H9 (cell line): ENCODE results near the gene OLFM1. TPM values are rescaled to one million over a fixed set of nuclear protein-coding genes. Genes with fewer than 3 reads are reported as not detected.

Source experiments
- DNase-seq: peaks from one replicate; pipeline ENCODE4 v3.0.0-alpha.2; 2017
- H2AFZ ChIP-seq: one replicate; pipeline ENCODE4 v1.6.1; 2013; ENCODE audit warnings: mild to moderate bottlenecking, low read length, control low read depth, moderate library complexity
- H2AK5ac ChIP-seq: 2 replicates; pipeline ENCODE4 v1.6.1; 2013; ENCODE audit warnings: low read length, control low read depth, mixed read lengths; ENCODE audit not compliant: insufficient read length
- H2BK120ac ChIP-seq: one replicate; pipeline ENCODE4 v1.6.1; 2013; ENCODE audit warnings: low read depth, mild to moderate bottlenecking, low read length, control low read depth, inconsistent platforms; ENCODE audit not compliant: poor library complexity, severe bottlenecking
- H2BK12ac ChIP-seq: 2 replicates; pipeline ENCODE4 v1.6.1; 2013; ENCODE audit warnings: low read length, control low read depth, mixed read lengths, low read depth; ENCODE audit not compliant: insufficient read length
- H2BK15ac ChIP-seq: 2 replicates; pipeline ENCODE4 v1.6.1; 2013; ENCODE audit warnings: low read depth, low read length, control low read depth
- H2BK20ac ChIP-seq: one replicate; pipeline ENCODE4 v1.6.1; 2013; ENCODE audit warnings: low read depth, mild to moderate bottlenecking, low read length, control low read depth, inconsistent platforms; ENCODE audit not compliant: poor library complexity, severe bottlenecking
- H2BK5ac ChIP-seq: 2 replicates; pipeline ENCODE4 v1.6.1; 2013; ENCODE audit warnings: low read length, control low read depth, mixed read lengths; ENCODE audit not compliant: insufficient read length
- H3K14ac ChIP-seq: 2 replicates; pipeline ENCODE4 v1.6.1; 2013; ENCODE audit warnings: low read length, control low read depth; ENCODE audit not compliant: insufficient read depth
- H3K18ac ChIP-seq: 2 replicates; pipeline ENCODE4 v1.6.1; 2013; ENCODE audit warnings: low read depth, mild to moderate bottlenecking, mixed read lengths, low read length, control low read depth; ENCODE audit not compliant: insufficient read length
- H3K23ac ChIP-seq: 2 replicates; pipeline ENCODE4 v1.6.1; 2013; ENCODE audit warnings: low read length, control low read depth, mixed read lengths, low read depth; ENCODE audit not compliant: insufficient read length
- H3K23me2 ChIP-seq: 2 replicates; pipeline ENCODE4 v1.6.1; 2013; ENCODE audit warnings: low read depth, mild to moderate bottlenecking, mixed read lengths, low read length, control low read depth; ENCODE audit not compliant: insufficient read length, poor library complexity, severe bottlenecking
- H3K27ac ChIP-seq: 2 replicates; pipeline ENCODE4 v1.5.1; 2013; ENCODE audit warnings: low read length, control low read depth, mixed read lengths, low read depth; ENCODE audit not compliant: insufficient read length
- H3K27me3 ChIP-seq: 2 replicates; pipeline ENCODE4 v1.6.1; 2013; ENCODE audit warnings: low read length, control low read depth, inconsistent platforms; ENCODE audit not compliant: insufficient read depth
- H3K4ac ChIP-seq: 2 replicates; pipeline ENCODE4 v1.6.1; 2013; ENCODE audit warnings: low read depth, mild to moderate bottlenecking, control low read depth, inconsistent platforms, low read length, moderate library complexity
- H3K4me1 ChIP-seq: 2 replicates; pipeline ENCODE4 v1.6.1; 2013; ENCODE audit warnings: low read length, control low read depth, inconsistent platforms; ENCODE audit not compliant: insufficient read depth
- H3K4me2 ChIP-seq: 2 replicates; pipeline ENCODE4 v1.6.1; 2013; ENCODE audit warnings: low read length, control low read depth, mixed read lengths; ENCODE audit not compliant: insufficient read length, insufficient read depth
- H3K56ac ChIP-seq: 2 replicates; pipeline ENCODE4 v1.6.1; 2013; ENCODE audit warnings: low read depth, mild to moderate bottlenecking, mixed read lengths, low read length, control low read depth; ENCODE audit not compliant: insufficient read length
- H3K79me1 ChIP-seq: 2 replicates; pipeline ENCODE4 v1.6.1; 2013; ENCODE audit warnings: low read depth, mild to moderate bottlenecking, moderate library complexity, low read length, control low read depth, inconsistent platforms; ENCODE audit not compliant: insufficient read depth, poor library complexity, severe bottlenecking
- H3K79me2 ChIP-seq: 2 replicates; pipeline ENCODE4 v1.6.1; 2013; ENCODE audit warnings: low read length, control low read depth, inconsistent platforms; ENCODE audit not compliant: insufficient read depth
- H3K9ac ChIP-seq: 2 replicates; pipeline ENCODE4 v1.6.1; 2013; ENCODE audit warnings: low read length, control low read depth, mixed read lengths; ENCODE audit not compliant: insufficient read length; ENCODE audit errors: extremely low read depth
- H3K9me3 ChIP-seq: one replicate; pipeline ENCODE4 v1.6.1; 2013; ENCODE audit warnings: low read depth, low read length, inconsistent platforms; ENCODE audit not compliant: control insufficient read depth
- H3T11ph ChIP-seq: one replicate; pipeline ENCODE4 v1.6.1; 2013; ENCODE audit warnings: mild to moderate bottlenecking, low read length, control low read depth, inconsistent platforms
- H4K20me1 ChIP-seq: one replicate; pipeline ENCODE4 v1.6.1; 2013; ENCODE audit not compliant: control insufficient read depth, insufficient read length, insufficient read depth
- H4K5ac ChIP-seq: 2 replicates; pipeline ENCODE4 v1.6.1; 2013; ENCODE audit warnings: low read depth, mild to moderate bottlenecking, mixed read lengths, low read length, control low read depth; ENCODE audit not compliant: insufficient read length
- H4K8ac ChIP-seq: replicated peaks from 2 replicates; pipeline ENCODE4 v1.6.1; 2013; ENCODE audit warnings: low read length, control low read depth, mixed read lengths, low read depth; ENCODE audit not compliant: insufficient read length
- H4K91ac ChIP-seq: 2 replicates; pipeline ENCODE4 v1.6.1; 2013; ENCODE audit warnings: low read depth, mild to moderate bottlenecking, moderate library complexity, mixed read lengths, low read length, control low read depth; ENCODE audit not compliant: insufficient read length
- H3K27ac Mint-ChIP-seq, 3 experiments: 2 replicates in 2 of 3; 3 replicates in 1 of 3; pipeline ENCODE4 v1.8.0; 2020 to 2021; ENCODE audit warnings: mixed read lengths in 3 of 3, mild to moderate bottlenecking in 1 of 3, moderate library complexity in 1 of 3
- H3K27me3 Mint-ChIP-seq: 2 replicates; pipeline ENCODE4 v1.8.0; 2021; ENCODE audit warnings: low read depth, mild to moderate bottlenecking, moderate library complexity, mixed read lengths
- H3K36me3 Mint-ChIP-seq, 3 experiments: 2 replicates in 2 of 3; 3 replicates in 1 of 3; pipeline ENCODE4 v1.8.0; 2020 to 2021; ENCODE audit warnings: low read depth in 3 of 3, mixed read lengths in 3 of 3; ENCODE audit not compliant: insufficient read depth in 1 of 3
- H3K4me1 Mint-ChIP-seq, 2 experiments: 2 replicates each; pipeline ENCODE4 v1.8.0; 2020; ENCODE audit warnings: mixed read lengths in 2 of 2
- H3K4me3 Mint-ChIP-seq, 2 experiments: 2 replicates in 1 of 2; 3 replicates in 1 of 2; pipeline ENCODE4 v1.8.0; 2020 to 2021; ENCODE audit warnings: mild to moderate bottlenecking in 2 of 2, mixed read lengths in 2 of 2, moderate library complexity in 1 of 2
- H3K9me3 Mint-ChIP-seq, 2 experiments: 2 replicates in 1 of 2; 3 replicates in 1 of 2; pipeline ENCODE4 v1.8.0; 2020; ENCODE audit warnings: mild to moderate bottlenecking in 2 of 2, mixed read lengths in 2 of 2, moderate library complexity in 1 of 2
- CTCF ChIP-seq: fragments of 200-600 bp; sonication (generic); conservative IDR thresholded peaks from 3 replicates; pipeline ENCODE4 v1.8.0; 2021; ENCODE audit warnings: antibody characterized with exemption, mild to moderate bottlenecking
- WGBS: extraction: QIAGEN DNeasy Blood & Tissue Kit; methylation state at CpG from one replicate; pipeline ENCODE4 v1.1.7; 2013; ENCODE audit warnings: missing lambda C conversion rate, low lambda C conversion rate, mixed read lengths; ENCODE audit not compliant: insufficient read length; ENCODE audit errors: extremely low coverage; 5-methylcytosine and 5-hydroxymethylcytosine counted together
- total RNA-seq: library from RNA; stranded (reverse); gene quantifications from 2 replicates; pipeline ENCODE4 v1.2.1, GENCODE V29; 2021

The OLFM1 gene
- total RNA-seq, 1 experiment from 2014 or later = 34.1 TPM

DNA sequence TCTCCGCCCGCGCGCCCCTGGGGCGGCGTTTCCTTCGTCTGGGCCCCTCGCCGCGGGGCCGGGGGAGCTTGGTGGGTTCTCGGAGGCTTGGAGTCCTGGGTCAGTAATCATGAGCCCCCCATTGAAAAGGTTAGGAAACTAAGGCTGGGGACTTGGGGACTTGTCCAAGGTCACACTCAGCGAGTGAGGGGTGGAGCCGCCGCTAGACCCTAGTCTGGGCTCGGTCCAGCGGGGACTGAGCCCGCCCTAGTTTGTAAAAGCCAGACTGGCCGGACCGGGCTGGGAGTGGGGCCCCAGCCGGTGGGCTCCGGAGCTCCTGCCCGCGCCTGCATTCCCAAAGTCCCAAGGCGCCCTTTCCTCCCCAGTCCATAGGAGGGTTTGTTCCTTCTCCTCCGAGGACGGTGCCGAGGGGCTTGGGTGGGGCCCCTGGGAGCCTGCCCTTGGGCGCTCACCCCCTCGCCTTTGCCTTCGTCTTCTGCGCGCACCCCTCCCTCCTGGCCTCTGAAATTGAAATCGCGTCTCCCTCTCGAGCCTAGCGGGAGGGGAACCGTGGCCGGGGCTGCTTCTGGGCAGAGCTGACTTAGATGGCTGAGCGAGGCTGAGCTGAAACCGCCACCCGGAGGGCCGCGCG, 995 bp downstream of the OLFM1 start:
- DNase-seq = no peak
- H3K4me2 ChIP-seq = peak overlapping the region; percentile 72

More for the DNA sequence above, 995 bp downstream of the OLFM1 start:
- Histone ChIP-seq H3K18ac (no peak overlapping the region), H4K20me1 (no peaks in the 10 kb centered on the region), H2BK12ac (no peak overlapping the region), H3K4ac (no peak overlapping the region), H3K4me1 (no peaks in the 10 kb centered on the region; the same call in 1 of the 2 replicates), H3K56ac (no peak overlapping the region), H3K79me1 (no peaks in the 10 kb centered on the region), H2BK5ac (no peak overlapping the region), H3K27me3 (peaks cover 2% of the 10 kb centered on the region; the same call in 1 of the 2 replicates), H4K8ac (no peak overlapping the region), H2BK120ac (no peak overlapping the region), H4K5ac (no peak overlapping the region), H2BK15ac (no peak overlapping the region), H3K23ac (no peak overlapping the region), H2AK5ac (no peak overlapping the region), H2BK20ac (no peak overlapping the region), H3K9me3 (no peaks in the 10 kb centered on the region), H4K91ac (no peak overlapping the region), H2AFZ (no peak overlapping the region), H3K9ac (no peak overlapping the region), H3K23me2 (peaks cover 19% of the 10 kb centered on the region), H3K79me2 (no peaks in the 10 kb centered on the region), H3T11ph (no peak overlapping the region), H3K27ac (no peak overlapping the region), H3K14ac (no peak overlapping the region; the same call in 1 of the 2 replicates)
- no peak for TF ChIP-seq CTCF
- Mint-ChIP-seq H3K36me3 (peaks cover 14 to 20% (median 18%) of the 10 kb centered on the region in 3 experiments; a peak in 6 of 7 replicates), H3K9me3 (peaks cover 0 to 2% of the 10 kb centered on the region in 2 experiments; a peak in 1 of 5 replicates), H3K27me3 (peaks cover 50% of the 10 kb centered on the region), H3K4me3 (peak overlapping the region; percentile 67 to 82), H3K27ac (no peak overlapping the region), H3K4me1 (peaks cover 18 to 20% of the 10 kb centered on the region in 2 experiments)
- WGBS = no CpG with 5 or more reads among the region's 45 CpGs
